Stimulated activated CD8-positive, alpha-beta memory T cell treated with anti-CD3 and anti-CD28 coated beads, Interleukin-4, amount 100 ng/mL, for 24 hours (primary cell): ENCODE data around the gene RAD54L.
"Not testable (repeated sequence)": the region's sequence is repeated elsewhere in the genome, so short reads cannot be mapped to it uniquely, and the experiment has no call there.

Source experiments
- DNase-seq: peaks from one replicate; pipeline ENCODE4 v3.0.0-alpha.2; 2020; ENCODE audit warnings: low read depth

The RAD54L gene

GRCh38 chr1:46319960-46320914 is 72.7 kb downstream of the RAD54L start:
- DNase-seq = not testable (repeated sequence)

- DNase-seq = not testable (repeated sequence)
These were observed 74.6 kb downstream of the RAD54L start for GRCh38 chr1:46322191-46322590.

GRCh38 chr1:46325285-46326076 is 77.9 kb downstream of the RAD54L start:
- not testable (repeated sequence) for DNase-seq
